HG02678 (cell line): ENCODE results near the gene LRRC15.

ENCODE experiments used
- ATAC-seq: cut with Tn5 transposase; IDR thresholded peaks from one replicate; pipeline ENCODE4 v1.9.1; 2021; ENCODE audit warnings: mild to moderate bottlenecking, moderate library complexity; ENCODE audit not compliant: unreplicated experiment

The LRRC15 gene

DNA sequence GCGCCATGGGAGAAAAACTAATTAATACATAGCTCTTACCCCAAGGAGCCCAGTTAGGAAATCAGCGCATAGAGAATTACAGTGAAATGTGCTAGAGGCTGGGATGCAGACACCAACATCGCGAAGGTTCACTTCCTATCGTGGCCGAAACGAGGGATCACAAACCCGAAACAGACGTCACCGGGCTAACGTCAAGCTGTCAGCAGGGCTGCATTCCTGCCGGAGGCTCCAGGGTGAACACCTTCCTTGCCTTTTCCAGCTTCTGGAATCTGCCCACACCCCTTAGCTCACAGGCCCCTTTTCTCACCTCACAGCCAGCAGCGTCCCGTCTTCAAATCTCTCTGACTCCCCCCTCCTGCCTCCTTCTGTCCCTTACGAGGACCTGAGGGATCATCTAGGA lies 16.5 kb upstream of the LRRC15 start:
- no peak for ATAC-seq

DNA sequence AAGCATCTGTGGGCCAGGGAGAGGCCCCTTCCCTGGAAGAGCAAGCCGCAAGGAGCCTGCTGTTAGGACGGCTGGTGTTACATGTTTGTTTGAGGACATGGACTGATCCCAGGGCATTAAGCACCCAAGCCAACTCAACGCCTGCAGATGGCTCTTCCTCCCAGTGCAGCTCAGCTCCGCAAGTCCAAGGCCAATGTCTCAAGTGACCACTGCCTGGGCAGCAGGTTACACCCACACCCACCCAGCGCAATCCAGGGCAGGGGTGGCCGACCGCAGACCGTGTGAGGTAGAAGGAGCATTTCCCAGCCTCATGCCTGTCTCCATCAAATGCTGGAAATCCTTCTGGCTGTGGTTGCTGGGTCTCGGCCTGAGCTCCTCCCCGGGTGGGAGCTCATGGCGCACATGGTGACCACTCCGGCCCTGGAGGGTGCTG lies 15.0 kb upstream of the LRRC15 start:
- ATAC-seq: no peak

- ATAC-seq: no peak
These were observed 14.6 kb upstream of the LRRC15 start for GRCh38 chr3:194384156-194384555.

- ATAC-seq: no peak
These were observed 13.9 kb upstream of the LRRC15 start for GRCh38 chr3:194383276-194383940.

- no peak for ATAC-seq
These were observed 13.3 kb upstream of the LRRC15 start for GRCh38 chr3:194382892-194383223.

- ATAC-seq: no peak
These were observed 12.8 kb upstream of the LRRC15 start for GRCh38 chr3:194382196-194382891.

DNA sequence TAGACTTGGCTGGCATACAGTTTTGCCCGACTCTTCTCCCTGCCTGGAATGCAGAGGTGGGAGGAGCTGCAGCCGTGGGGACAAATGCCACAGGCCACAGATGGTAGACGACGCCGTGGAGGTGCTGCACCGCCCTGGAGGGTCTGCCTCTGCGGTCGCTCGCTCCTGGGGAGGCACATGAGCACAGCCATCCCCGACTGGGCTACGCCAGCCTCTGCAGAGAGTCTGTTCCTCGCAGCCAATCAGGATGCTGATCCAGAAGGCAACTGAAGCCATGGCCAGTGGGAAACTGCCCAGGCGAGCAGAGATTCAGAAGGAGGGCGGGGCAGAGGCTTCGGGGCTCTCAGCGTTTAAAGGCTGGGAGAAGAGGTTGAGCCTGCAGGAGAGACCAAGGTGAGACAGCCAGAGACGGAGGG lies 11.9 kb upstream of the LRRC15 start:
- ATAC-seq: no peak

DNA sequence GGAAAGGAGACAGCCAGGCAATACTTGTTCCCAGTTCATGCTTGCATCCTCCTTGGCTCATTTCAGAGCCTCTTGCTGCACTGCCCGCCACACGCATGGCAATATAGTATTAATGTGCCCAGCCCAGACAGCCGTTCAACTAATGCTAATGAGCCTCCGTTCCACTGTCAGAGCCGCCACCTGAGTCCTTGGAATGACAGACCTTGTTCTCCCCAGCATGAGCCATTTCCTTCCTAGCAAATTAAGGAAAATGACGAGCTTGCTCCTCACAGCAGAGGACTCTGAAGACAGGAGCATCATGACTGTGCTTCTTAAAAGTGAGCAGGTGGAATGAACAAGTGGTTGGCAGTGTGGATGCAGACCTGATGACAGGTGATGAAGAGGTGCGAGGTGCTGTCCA lies 10.8 kb upstream of the LRRC15 start:
- no peak for ATAC-seq

DNA sequence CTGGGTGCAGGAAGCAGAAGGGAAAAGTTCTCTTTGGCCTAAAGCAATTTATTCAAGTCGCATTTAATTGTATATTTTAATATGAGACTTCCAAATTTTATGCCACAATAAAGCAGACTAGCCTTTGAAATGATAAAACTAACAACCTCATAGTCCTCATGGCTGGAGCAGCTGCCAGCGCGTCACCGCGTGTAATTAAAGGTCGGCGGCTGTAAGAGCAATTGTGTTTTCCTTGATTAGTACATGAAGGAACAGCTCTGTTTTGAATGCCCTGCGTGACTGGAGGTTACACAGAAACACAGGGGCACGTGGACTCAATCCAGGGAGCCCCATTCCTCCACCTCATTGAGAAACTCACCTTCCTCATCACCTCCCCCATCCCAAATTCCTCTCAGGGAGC lies 10.1 kb upstream of the LRRC15 start:
- ATAC-seq: no peak

GRCh38 chr3:194379231-194379630 lies 9.7 kb upstream of the LRRC15 start:
- no peak for ATAC-seq

DNA sequence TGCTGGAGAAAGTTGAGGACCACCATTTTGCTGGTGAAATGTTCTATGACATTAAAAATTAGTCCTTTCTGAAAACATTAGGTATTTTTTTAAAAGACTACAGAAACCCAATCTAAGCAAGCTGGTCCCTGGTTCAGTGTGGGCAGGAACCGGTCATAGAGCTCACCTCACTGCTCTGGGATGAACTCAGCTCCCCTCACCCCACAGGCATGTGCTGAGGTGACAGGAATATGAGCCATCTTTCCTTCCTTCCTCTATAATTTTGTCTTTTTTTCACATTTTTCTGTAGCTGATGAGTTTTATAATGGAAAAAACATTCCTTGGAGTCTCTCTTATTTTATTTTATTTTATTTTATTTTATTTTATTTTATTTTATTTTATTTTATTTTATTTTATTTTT lies 8.2 kb upstream of the LRRC15 start:
- ATAC-seq: no peak

GRCh38 chr3:194376241-194376560 lies 6.7 kb upstream of the LRRC15 start:
- ATAC-seq: no peak

- ATAC-seq: no peak
These were observed 6.1 kb upstream of the LRRC15 start for GRCh38 chr3:194375473-194376240.

DNA sequence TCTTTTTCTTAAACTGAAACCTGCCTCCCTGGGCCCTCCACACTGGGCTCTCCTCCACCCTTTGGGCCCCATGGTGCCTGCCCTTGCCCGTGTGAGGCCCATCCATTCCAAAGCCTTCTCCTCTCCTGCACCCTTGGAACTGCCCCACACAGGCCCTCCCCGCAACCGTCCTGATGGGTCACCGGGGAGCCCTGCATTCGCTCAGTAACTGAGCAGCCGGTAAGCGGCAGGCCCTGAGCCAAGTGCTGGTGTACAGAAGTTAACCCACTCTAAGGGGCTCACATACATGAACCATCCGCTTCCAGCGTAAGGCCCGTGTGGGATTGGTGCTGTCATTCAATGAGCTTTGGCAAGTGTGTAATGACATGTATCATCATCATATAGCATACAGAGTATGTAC lies 5.4 kb upstream of the LRRC15 start:
- ATAC-seq: no peak

- ATAC-seq: no peak
These were observed 4.4 kb upstream of the LRRC15 start for GRCh38 chr3:194373899-194374298.

DNA sequence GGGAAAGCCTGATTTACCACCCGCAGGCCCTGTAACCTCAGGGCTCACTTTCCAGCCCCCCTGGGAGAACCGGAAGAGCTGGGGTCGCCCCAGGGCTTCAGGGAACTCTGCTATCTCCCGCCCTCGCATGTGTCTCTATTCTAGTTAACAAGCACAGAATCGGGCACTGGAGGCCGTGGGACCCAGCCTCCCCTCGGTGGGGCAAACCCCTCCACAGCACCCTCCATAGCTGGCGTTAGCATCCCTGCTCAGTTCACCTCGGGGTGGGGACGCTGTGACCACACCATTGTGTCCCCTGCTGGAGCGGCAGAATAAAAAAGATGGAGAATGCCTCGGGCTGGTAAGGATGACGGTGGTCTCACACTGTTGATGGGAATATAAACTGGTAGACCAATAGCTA lies 3.5 kb upstream of the LRRC15 start:
- no peak for ATAC-seq

DNA sequence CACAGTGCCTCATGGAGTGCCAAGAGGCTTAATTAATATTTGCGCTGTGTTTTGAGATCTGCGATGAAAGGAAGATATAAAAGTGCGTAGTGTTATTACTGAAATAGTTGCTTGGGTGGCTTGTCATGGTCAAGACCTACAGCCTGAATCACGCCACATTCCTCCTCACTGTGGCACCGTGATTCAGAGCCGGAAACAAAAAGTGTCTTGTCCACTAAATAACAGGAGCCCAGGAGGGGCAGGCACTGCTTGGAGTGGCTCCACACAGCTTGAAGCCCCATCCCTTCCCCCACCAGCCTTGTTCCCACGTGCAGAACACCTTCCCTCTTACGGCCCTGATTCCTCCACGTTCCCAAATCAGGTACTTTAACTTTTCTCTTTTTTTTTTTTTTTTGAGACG lies 1.2 kb upstream of the LRRC15 start:
- no peak for ATAC-seq

DNA sequence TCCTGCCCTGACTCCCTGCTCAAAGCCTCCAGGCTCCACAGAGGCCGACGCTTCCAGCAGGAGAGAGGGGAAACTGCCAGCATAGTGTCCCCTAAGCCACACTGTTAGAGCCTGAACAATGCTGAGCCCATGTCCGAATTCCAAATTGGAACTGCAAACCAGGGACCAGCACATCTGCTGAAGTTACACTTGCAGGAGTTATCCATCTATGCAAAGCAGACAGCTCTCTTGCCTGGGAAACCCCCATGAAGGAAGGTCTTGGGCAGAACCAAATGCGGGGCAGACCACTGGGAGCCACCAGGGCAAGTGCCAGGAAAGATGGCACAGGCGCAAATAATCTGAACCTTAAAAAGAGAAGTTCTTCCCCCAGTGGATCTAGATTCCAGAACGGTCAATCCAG lies 625 bp downstream of the LRRC15 start:
- no peak for ATAC-seq

GRCh38 chr3:194367992-194368841 lies 1.3 kb downstream of the LRRC15 start:
- no peak for ATAC-seq

- no peak for ATAC-seq
These were observed 3.5 kb downstream of the LRRC15 start for GRCh38 chr3:194365978-194366490.

DNA sequence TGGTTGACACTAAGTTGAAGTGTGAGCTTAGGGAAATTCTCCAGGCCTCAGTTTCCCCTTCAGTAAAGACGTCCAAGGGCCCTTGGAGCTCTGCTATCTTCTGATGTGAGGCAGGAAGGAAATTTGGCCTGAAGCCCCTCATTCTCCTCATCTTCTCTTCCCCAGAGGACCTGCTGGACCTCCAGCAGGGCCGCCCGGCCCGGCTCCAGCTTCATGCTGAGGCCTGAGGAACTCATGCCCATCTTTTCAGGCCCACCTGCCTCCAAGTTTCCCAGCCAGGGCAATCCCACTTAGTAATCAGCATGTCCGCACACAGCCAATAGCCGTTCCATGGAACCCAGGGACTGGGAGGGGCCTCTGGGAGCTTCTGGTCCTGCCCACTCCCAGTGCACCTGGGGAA lies 4.0 kb downstream of the LRRC15 start:
- ATAC-seq: no peak
